Subcutaneous abdominal adipose tissue (tissue), 5 donors: ENCODE data around the gene DHPS.
A peak's percentile ranks its signal among the peaks of the same experiment; 100 is the strongest.
"Not testable (repeated sequence)": the region's sequence is repeated elsewhere in the genome, so short reads cannot be mapped to it uniquely, and the experiment has no call there.

Source experiments
- H3K27ac ChIP-seq: one replicate; pipeline ENCODE4 v1.7.0; 2013; ENCODE audit warnings: low read depth, mild to moderate bottlenecking, inconsistent platforms, low read length, moderate library complexity
- H3K27me3 ChIP-seq, 5 donors: one replicate each; pipeline ENCODE4 v1.7.0; 2013; ENCODE audit warnings: low read length in 5 of 5, inconsistent platforms in 1 of 5; ENCODE audit not compliant: control insufficient read depth in 5 of 5, insufficient read depth in 4 of 5
- H3K36me3 ChIP-seq, 5 donors: one replicate each; pipeline ENCODE4 v1.7.0; 2013; ENCODE audit warnings: low read length in 5 of 5; ENCODE audit not compliant: control insufficient read depth in 5 of 5, insufficient read depth in 5 of 5
- H3K4me1 ChIP-seq, 5 donors: one replicate each; pipeline ENCODE4 v1.7.0; 2013; ENCODE audit warnings: low read length in 5 of 5, mild to moderate bottlenecking in 3 of 5, moderate library complexity in 1 of 5; ENCODE audit not compliant: control insufficient read depth in 5 of 5, insufficient read depth in 5 of 5
- H3K4me3 ChIP-seq, 5 donors: one replicate each; pipeline ENCODE4 v1.7.0; 2013; ENCODE audit warnings: low read length in 5 of 5, low read depth in 1 of 5
- H3K9ac ChIP-seq, 5 donors: one replicate each; pipeline ENCODE4 v1.7.0; 2013; ENCODE audit warnings: low read length in 5 of 5, mild to moderate bottlenecking in 4 of 5, moderate library complexity in 3 of 5
- H3K9me3 ChIP-seq, 5 donors: one replicate each; pipeline ENCODE4 v1.7.0; 2013; ENCODE audit warnings: low read length in 5 of 5; ENCODE audit not compliant: control insufficient read depth in 5 of 5
- donor health status: healthy.
- donor health status: healthy.
- donor health status: healthy.
- donor health status: healthy.
- donor health status: healthy.

The DHPS gene

GRCh38 chr19:12695096-12695495 lies 13.4 kb upstream of the DHPS start:
- Histone ChIP-seq H3K9me3 (no peaks in the 10 kb centered on the region), H3K36me3 (peaks cover 0 to 17% (median 9%) of the 10 kb centered on the region in 5 donors), H3K27ac (no peak overlapping the region), H3K27me3 (no peaks in the 10 kb centered on the region), H3K4me3 (no peak overlapping the region), H3K4me1 (peaks cover 2 to 23% (median 19%) of the 10 kb centered on the region in 5 donors), H3K9ac (peak overlapping the region in 3 of 5 donors; percentile 35 to 93 (median 85))

GRCh38 chr19:12694641-12695040 lies 13.0 kb upstream of the DHPS start:
- peaks cover 2 to 23% (median 19%) of the 10 kb centered on the region in 5 donors for H3K4me1 ChIP-seq
- H3K4me3 ChIP-seq = no peak overlapping the region
- no peaks in the 10 kb centered on the region for H3K9me3 ChIP-seq
- H3K36me3 ChIP-seq = peaks cover 0 to 12% (median 4%) of the 10 kb centered on the region in 5 donors
- H3K9ac ChIP-seq = no peak overlapping the region
- no peaks in the 10 kb centered on the region for H3K27me3 ChIP-seq
- no peak overlapping the region for H3K27ac ChIP-seq

GRCh38 chr19:12692960-12693359 lies 11.3 kb upstream of the DHPS start:
- Histone ChIP-seq H3K4me1 (peaks cover 2 to 23% (median 19%) of the 10 kb centered on the region in 5 donors), H3K4me3 (no peak overlapping the region), H3K9me3 (no peaks in the 10 kb centered on the region), H3K27me3 (no peaks in the 10 kb centered on the region), H3K36me3 (peaks cover 0 to 5% (median 2%) of the 10 kb centered on the region in 5 donors), H3K27ac (no peak overlapping the region), H3K9ac (no peak overlapping the region)

GRCh38 chr19:12689581-12690216 lies 8.0 kb upstream of the DHPS start:
- H3K4me1 ChIP-seq = no peaks in the 10 kb centered on the region
- no peak overlapping the region for H3K4me3 ChIP-seq
- H3K27me3 ChIP-seq = no peaks in the 10 kb centered on the region
- H3K27ac ChIP-seq = no peak overlapping the region
- no peaks in the 10 kb centered on the region for H3K9me3 ChIP-seq
- no peak overlapping the region for H3K9ac ChIP-seq
- H3K36me3 ChIP-seq = peaks cover 0 to 5% (median 2%) of the 10 kb centered on the region in 5 donors

GRCh38 chr19:12689012-12689411 lies 7.3 kb upstream of the DHPS start:
- Histone ChIP-seq H3K4me3 (no peak overlapping the region), H3K36me3 (peaks cover 0 to 5% (median 2%) of the 10 kb centered on the region in 5 donors), H3K27me3 (no peaks in the 10 kb centered on the region), H3K9ac (no peak overlapping the region), H3K27ac (no peak overlapping the region), H3K9me3 (no peaks in the 10 kb centered on the region), H3K4me1 (no peaks in the 10 kb centered on the region)

- no peak within 1 kb of the TSS for H3K27ac ChIP-seq
- H3K4me1 ChIP-seq = no peaks in the 10 kb centered on the region
- H3K9me3 ChIP-seq = no peaks in the 10 kb centered on the region
- no peak within 1 kb of the TSS for H3K4me3 ChIP-seq
- no peaks in the 10 kb centered on the region for H3K27me3 ChIP-seq
- H3K9ac ChIP-seq = no peak within 1 kb of the TSS
- peaks cover 0 to 5% (median 2%) of the 10 kb centered on the region in 5 donors for H3K36me3 ChIP-seq
Observed at GRCh38 chr19:12687496-12688196, 6.0 kb upstream of the DHPS start, which contains the start of gene GNG14. Gene GNG14 (plus strand): TSS chr19:12687998. CDS start chr19:12688049, 51 bp downstream.

- Histone ChIP-seq H3K9me3 (no peaks in the 10 kb centered on the region), H3K27me3 (no peaks in the 10 kb centered on the region), H3K4me3 (no peak overlapping the region), H3K27ac (no peak overlapping the region), H3K36me3 (peaks cover 0 to 5% (median 0%) of the 10 kb centered on the region in 5 donors), H3K9ac (no peak overlapping the region), H3K4me1 (peaks cover 1 to 12% (median 7%) of the 10 kb centered on the region in 5 donors)
Observed at GRCh38 chr19:12685831-12686230, 4.2 kb upstream of the DHPS start.

- Histone ChIP-seq H3K36me3 (peaks cover 0 to 47% (median 44%) of the 10 kb centered on the region in 5 donors), H3K9ac (no peak overlapping the region)
Observed at GRCh38 chr19:12680034-12680433, 1.6 kb downstream of the DHPS start.

GRCh38 chr19:12678039-12678438 lies 3.6 kb downstream of the DHPS start:
- H3K4me3 ChIP-seq, H3K27me3 ChIP-seq, H3K9ac ChIP-seq, H3K27ac ChIP-seq, H3K9me3 ChIP-seq: not testable (repeated sequence)
- Histone ChIP-seq H3K4me1 (peaks cover 4 to 20% (median 13%) of the 10 kb centered on the region in 5 donors), H3K36me3 (peaks cover 0 to 66% (median 58%) of the 10 kb centered on the region in 5 donors)

More at GRCh38 chr19:12680034-12680433, 1.6 kb downstream of the DHPS start:
- Histone ChIP-seq H3K4me3 (no peak overlapping the region), H3K27me3 (no peaks in the 10 kb centered on the region), H3K27ac (no peak overlapping the region), H3K9me3 (no peaks in the 10 kb centered on the region), H3K4me1 (peaks cover 4 to 20% (median 11%) of the 10 kb centered on the region in 5 donors)

GRCh38 chr19:12676928-12677327 lies 4.8 kb downstream of the DHPS start:
- H3K36me3 ChIP-seq = peaks cover 0 to 73% (median 65%) of the 10 kb centered on the region in 5 donors
- no peak overlapping the region for H3K27ac ChIP-seq
- no peak overlapping the region for H3K9ac ChIP-seq

More at GRCh38 chr19:12676928-12677327, 4.8 kb downstream of the DHPS start:
- Histone ChIP-seq H3K4me3 (no peak overlapping the region), H3K9me3 (no peaks in the 10 kb centered on the region), H3K27me3 (no peaks in the 10 kb centered on the region), H3K4me1 (peaks cover 5 to 17% (median 13%) of the 10 kb centered on the region in 5 donors)
